ENCODE data around the gene PRC1. TPM values are rescaled to one million over a fixed set of nuclear protein-coding genes. Genes with fewer than 3 reads are reported as not detected.
A peak's percentile ranks its signal among the peaks of the same experiment; 100 is the strongest.

PRC1 gene
- total and polyA plus RNA-seq, 2 donors (not counting 1 experiment from before 2014, with no cell fraction given) = 9.4 to 11.6 TPM

- ATAC-seq (ENCODE audit: low read depth) (no peak), DNase-seq (no peak)
- H2AFZ ChIP-seq (ENCODE audit: insufficient read depth, low read depth, low read length, poor library complexity, severe bottlenecking) = no peak overlapping the region
- H3K4me1 ChIP-seq (ENCODE audit: control insufficient read depth in 2 of 2, insufficient read depth in 2 of 2, low read length in 2 of 2) = peaks cover 16 to 24% of the 10 kb centered on the region in 2 donors
- peaks cover 12% of the 10 kb centered on the region for H4K20me1 ChIP-seq (ENCODE audit: control insufficient read depth, insufficient read depth, low read length, poor library complexity, severe bottlenecking)
- no peaks in the 10 kb centered on the region for H3K27me3 Mint-ChIP-seq
- POLR2A ChIA-PET = interaction anchor here (0.5 to 0.7 kb wide), 2 partner anchors 75 to 1984 kb away, joined by 3 to 5 read pairs; no protein-coding TSS in a partner anchor
- no peak overlapping the region for H3K27ac ChIP-seq (ENCODE audit: low read length in 2 of 2)
- peaks cover 13% of the 10 kb centered on the region for H3K79me2 ChIP-seq (ENCODE audit: control insufficient read depth, insufficient read depth, low read length)
- intact Hi-C loops (cut with micrococcal nuclease) = loop anchor here (2.0 to 5.0 kb wide), 2 partner anchors 65 to 313 kb away; partner anchors contain the start of gene VPS33B
- peaks cover 21% of the 10 kb centered on the region for H3K4me1 Mint-ChIP-seq
- no peak overlapping the region for H3K4me2 ChIP-seq (replicated peaks; ENCODE audit: low read depth, low read length, poor library complexity, severe bottlenecking)
- H3K9me3 ChIP-seq (ENCODE audit: control extremely low read depth in 1 of 3, control insufficient read depth in 2 of 3, insufficient read depth in 1 of 3, low read length in 2 of 3) = no peaks in the 10 kb centered on the region
- WGBS (ENCODE audit: insufficient coverage) = 95% methylated on average over 4 of the region's 6 CpGs
- peak overlapping the region; percentile 56 for H3K27ac Mint-ChIP-seq
- no peak overlapping the region for H3K9ac ChIP-seq (ENCODE audit: low read length)
- no peak overlapping the region for H3K4me3 ChIP-seq (ENCODE audit: control extremely low read depth in 1 of 5, extremely low read depth in 1 of 5, insufficient read depth in 1 of 5, low read depth in 2 of 5, low read length in 4 of 5)
- H3K36me3 ChIP-seq (replicated peaks in 1 of 2; ENCODE audit: control extremely low read depth in 1 of 2, control insufficient read depth in 1 of 2, extremely low read depth in 1 of 2, insufficient read depth in 2 of 2, low read length in 1 of 2) = peaks cover 0 to 26% of the 10 kb centered on the region in 2 experiments
- peak overlapping the region; percentile 75 for H3K4me3 Mint-ChIP-seq
- CTCF ChIA-PET = interaction anchor here (1.4 to 8.7 kb wide), 11 partner anchors 11 to 315 kb away, joined by 3 to 118 read pairs (median 27); partner anchors contain the start of genes HDDC3, UNC45A and VPS33B
- H3K27me3 ChIP-seq (replicated peaks in 1 of 4; ENCODE audit: control extremely low read depth in 1 of 4, control insufficient read depth in 3 of 4, insufficient read depth in 4 of 4, low read length in 3 of 4) = no peaks in the 10 kb centered on the region
- no peaks in the 10 kb centered on the region for H3K9me3 Mint-ChIP-seq (ENCODE audit: insufficient read depth)
- TF ChIP-seq CTCF (IDR thresholded peaks at IDR 0.05) = no peak
- no peak for TF ChIP-seq EZH2 (IDR thresholded peaks at IDR 0.05; ENCODE audit: borderline replicate concordance, insufficient read depth, low read depth, low read length, poor library complexity, severe bottlenecking)
Observed at GRCh38 chr15:90957791-90958190, 36.5 kb downstream of the PRC1 start.
